Neural cell (in vitro differentiated cells): ENCODE measurements around the gene NDE1.

Experiments
- CTCF ChIP-seq: fragments of 450-650 bp; IDR thresholded peaks from 2 replicates; pipeline ENCODE4 v1.5.1; 2014; ENCODE audit warnings: antibody characterized with exemption, mild to moderate bottlenecking, moderate library complexity; ENCODE audit not compliant: poor library complexity, severe bottlenecking
- EP300 ChIP-seq: fragments of 450-650 bp; conservative IDR thresholded peaks from 2 replicates; pipeline ENCODE4 v1.6.1; 2014; ENCODE audit warnings: antibody characterized with exemption, mild to moderate bottlenecking, moderate library complexity; ENCODE audit not compliant: poor library complexity, severe bottlenecking
- EZH2 ChIP-seq: fragments of 200-600, 300-800 bp; shearing (Covaris generic), sonication (generic); IDR thresholded peaks from 2 replicates; pipeline ENCODE4 v1.6.1; 2014; ENCODE audit warnings: antibody characterized with exemption, low read length, borderline replicate concordance, mild to moderate bottlenecking; ENCODE audit not compliant: insufficient read depth, poor library complexity, severe bottlenecking
- MXI1 ChIP-seq: fragments of 450-650 bp; conservative IDR thresholded peaks from 2 replicates; pipeline ENCODE4 v1.6.1; 2014; ENCODE audit warnings: antibody characterized with exemption, mild to moderate bottlenecking; ENCODE audit not compliant: poor library complexity, severe bottlenecking
- POLR2AphosphoS5 ChIP-seq: IDR thresholded peaks from 2 replicates; pipeline ENCODE4 v1.6.1; 2012
- RAD21 ChIP-seq: fragments of 450-650 bp; conservative IDR thresholded peaks from 2 replicates; pipeline ENCODE4 v1.6.1; 2014; ENCODE audit warnings: antibody characterized with exemption, mild to moderate bottlenecking, moderate library complexity
- TF ChIP-seq, protein P1 (sequence below): IDR thresholded peaks from 2 replicates; pipeline ENCODE4 v1.6.1; 2012; ENCODE audit warnings: borderline replicate concordance

DNA sequence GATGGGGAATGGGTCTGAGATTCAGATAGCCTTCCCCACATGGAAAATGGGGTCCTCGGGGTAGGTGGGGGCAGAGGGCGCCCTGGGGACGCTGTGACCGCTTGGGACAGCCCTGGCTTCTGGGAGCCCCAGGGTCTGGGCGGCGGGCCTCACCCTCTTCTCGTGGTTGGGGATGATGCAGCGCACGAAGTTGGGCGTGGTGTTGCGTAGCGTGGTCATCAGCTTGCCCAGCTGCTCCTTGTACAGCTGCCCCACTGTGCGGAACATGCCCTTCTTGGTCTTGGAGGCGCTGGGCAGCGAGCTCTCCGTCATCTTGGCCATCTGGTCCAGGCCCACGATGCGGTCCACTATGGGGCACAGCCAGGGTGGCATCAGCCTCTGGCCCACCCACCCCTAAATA lies 99.9 kb downstream of the NDE1 start:
- TF ChIP-seq, protein P1, sequence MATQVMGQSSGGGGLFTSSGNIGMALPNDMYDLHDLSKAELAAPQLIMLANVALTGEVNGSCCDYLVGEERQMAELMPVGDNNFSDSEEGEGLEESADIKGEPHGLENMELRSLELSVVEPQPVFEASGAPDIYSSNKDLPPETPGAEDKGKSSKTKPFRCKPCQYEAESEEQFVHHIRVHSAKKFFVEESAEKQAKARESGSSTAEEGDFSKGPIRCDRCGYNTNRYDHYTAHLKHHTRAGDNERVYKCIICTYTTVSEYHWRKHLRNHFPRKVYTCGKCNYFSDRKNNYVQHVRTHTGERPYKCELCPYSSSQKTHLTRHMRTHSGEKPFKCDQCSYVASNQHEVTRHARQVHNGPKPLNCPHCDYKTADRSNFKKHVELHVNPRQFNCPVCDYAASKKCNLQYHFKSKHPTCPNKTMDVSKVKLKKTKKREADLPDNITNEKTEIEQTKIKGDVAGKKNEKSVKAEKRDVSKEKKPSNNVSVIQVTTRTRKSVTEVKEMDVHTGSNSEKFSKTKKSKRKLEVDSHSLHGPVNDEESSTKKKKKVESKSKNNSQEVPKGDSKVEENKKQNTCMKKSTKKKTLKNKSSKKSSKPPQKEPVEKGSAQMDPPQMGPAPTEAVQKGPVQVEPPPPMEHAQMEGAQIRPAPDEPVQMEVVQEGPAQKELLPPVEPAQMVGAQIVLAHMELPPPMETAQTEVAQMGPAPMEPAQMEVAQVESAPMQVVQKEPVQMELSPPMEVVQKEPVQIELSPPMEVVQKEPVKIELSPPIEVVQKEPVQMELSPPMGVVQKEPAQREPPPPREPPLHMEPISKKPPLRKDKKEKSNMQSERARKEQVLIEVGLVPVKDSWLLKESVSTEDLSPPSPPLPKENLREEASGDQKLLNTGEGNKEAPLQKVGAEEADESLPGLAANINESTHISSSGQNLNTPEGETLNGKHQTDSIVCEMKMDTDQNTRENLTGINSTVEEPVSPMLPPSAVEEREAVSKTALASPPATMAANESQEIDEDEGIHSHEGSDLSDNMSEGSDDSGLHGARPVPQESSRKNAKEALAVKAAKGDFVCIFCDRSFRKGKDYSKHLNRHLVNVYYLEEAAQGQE: no peak
- TF ChIP-seq POLR2AphosphoS5 (no peak), EP300 (no peak), EZH2 (no peak), CTCF (no peak), MXI1 (no peak), RAD21 (no peak)
